Lower leg skin (tissue), 3 donors: ENCODE results near the gene PLXNC1.

Experiments used
- POLR2A ChIP-seq, 2 donors: fragments of 450-650 bp; IDR thresholded peaks; one replicate each; pipeline ENCODE4 v1.6.1; 2016 to 2017; ENCODE audit warnings: antibody characterized with exemption in 2 of 2, mild to moderate bottlenecking in 1 of 2, moderate library complexity in 1 of 2
- TF ChIP-seq, protein P1 (sequence below), 3 donors: fragments of 450-650 bp; IDR thresholded peaks; one replicate each; pipeline ENCODE4 v1.5.1; 2016; ENCODE audit warnings: antibody characterized with exemption in 3 of 3, mild to moderate bottlenecking in 3 of 3, moderate library complexity in 2 of 3

DNA sequence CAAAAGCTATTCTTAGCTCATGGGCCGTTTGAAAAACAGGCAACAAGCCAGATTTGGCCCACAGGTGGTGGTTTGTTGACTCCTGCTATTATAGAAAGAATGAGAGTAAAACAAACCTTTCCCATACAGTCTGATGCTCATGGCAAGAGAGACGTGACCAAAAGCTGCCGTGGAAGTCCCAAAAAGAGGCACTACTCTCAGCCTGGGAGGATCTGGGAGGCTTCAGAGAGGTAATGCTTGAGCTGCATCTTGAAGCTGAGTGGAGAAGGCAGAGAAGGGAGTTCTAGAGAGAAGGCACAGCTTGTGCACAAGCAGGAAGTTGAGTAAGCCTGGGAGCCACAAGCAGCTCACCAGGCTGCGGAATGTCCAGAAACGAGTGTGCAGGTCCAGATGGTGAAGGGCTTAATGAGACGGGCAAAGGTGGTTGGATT, 9.6 kb downstream of the PLXNC1 start:
- TF ChIP-seq, protein P1, sequence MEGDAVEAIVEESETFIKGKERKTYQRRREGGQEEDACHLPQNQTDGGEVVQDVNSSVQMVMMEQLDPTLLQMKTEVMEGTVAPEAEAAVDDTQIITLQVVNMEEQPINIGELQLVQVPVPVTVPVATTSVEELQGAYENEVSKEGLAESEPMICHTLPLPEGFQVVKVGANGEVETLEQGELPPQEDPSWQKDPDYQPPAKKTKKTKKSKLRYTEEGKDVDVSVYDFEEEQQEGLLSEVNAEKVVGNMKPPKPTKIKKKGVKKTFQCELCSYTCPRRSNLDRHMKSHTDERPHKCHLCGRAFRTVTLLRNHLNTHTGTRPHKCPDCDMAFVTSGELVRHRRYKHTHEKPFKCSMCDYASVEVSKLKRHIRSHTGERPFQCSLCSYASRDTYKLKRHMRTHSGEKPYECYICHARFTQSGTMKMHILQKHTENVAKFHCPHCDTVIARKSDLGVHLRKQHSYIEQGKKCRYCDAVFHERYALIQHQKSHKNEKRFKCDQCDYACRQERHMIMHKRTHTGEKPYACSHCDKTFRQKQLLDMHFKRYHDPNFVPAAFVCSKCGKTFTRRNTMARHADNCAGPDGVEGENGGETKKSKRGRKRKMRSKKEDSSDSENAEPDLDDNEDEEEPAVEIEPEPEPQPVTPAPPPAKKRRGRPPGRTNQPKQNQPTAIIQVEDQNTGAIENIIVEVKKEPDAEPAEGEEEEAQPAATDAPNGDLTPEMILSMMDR (IDR thresholded peaks at IDR 0.05), result no peak
- TF ChIP-seq POLR2A (IDR thresholded peaks at IDR 0.05), result no peak
